GM12878 (cell line): ENCODE data around the gene KRT14. TPM values are rescaled to one million over a fixed set of nuclear protein-coding genes. Genes with fewer than 3 reads are reported as not detected.

Source experiments
- ATAC-seq: fragments of 200-7000 bp; cut with Tn5 transposase; 3 replicates; pipeline ENCODE4 v1.9.1; 2020; ENCODE audit warnings: mild to moderate bottlenecking, moderate library complexity
- BruUV-seq: library from RNA; stranded (reverse); fragments of 400-500 nt; replicated peaks from 2 replicates; lab custom pipeline; 2021; lab: Mats Ljungman, UMichigan
- CTCF ChIA-PET: fragments of 300-600 bp; sonication (Branson Sonifier 250); formaldehyde crosslinking; extraction: SDS; loops from one replicate; lab custom pipeline; 2021; ENCODE audit warnings: inconsistent platforms; lab: Yijun Ruan, JAX
- POLR2A ChIA-PET: fragments of 350-600 bp; formaldehyde crosslinking; extraction: SDS; loops from one replicate; lab custom pipeline; 2021; ENCODE audit warnings: inconsistent platforms; lab: Charles Lee
- RAD21 ChIA-PET: fragments of 300-600 bp; sonication (Branson Sonifier 250); formaldehyde crosslinking; loops from one replicate; lab custom pipeline; 2023; ENCODE audit warnings: antibody characterized with exemption; ENCODE audit not compliant: unreplicated experiment; lab: Charles Lee
- SMC1A ChIA-PET: fragments of 300-600 bp; sonication (Branson Sonifier 250); formaldehyde crosslinking; loops from one replicate; lab custom pipeline; 2023; ENCODE audit not compliant: unreplicated experiment, uncharacterized antibody; lab: Charles Lee
- DNase-seq: peaks from one replicate; pipeline ENCODE4 v3.0.0-alpha.2; 2011; ENCODE audit warnings: low read depth, low spot score
- FAIRE-seq: peaks from 3 replicates; lab custom pipeline; 2011; peaks lifted over from hg19 to GRCh38; lab: Jason Lieb, UNC
- H2AFZ ChIP-seq: 2 replicates; pipeline ENCODE4 v1.6.0; 2011; ENCODE audit warnings: low read depth, low read length, control low read depth; ENCODE audit not compliant: control insufficient read depth
- H3K27ac ChIP-seq: 2 replicates; pipeline ENCODE4 v1.5.1; 2011; ENCODE audit warnings: control low read depth; ENCODE audit not compliant: control insufficient read depth, insufficient read depth
- H3K27me3 ChIP-seq, 2 experiments: replicated peaks in 1 of 2; 2 replicates each; pipeline versions ENCODE4 v1.6.0 to v1.6.1; 2011; ENCODE audit warnings: low read length in 1 of 2; ENCODE audit not compliant: control insufficient read depth in 2 of 2, insufficient read depth in 2 of 2
- H3K36me3 ChIP-seq, 2 experiments: 2 replicates each; pipeline ENCODE4 v1.5.1; 2011; ENCODE audit warnings: low read length in 1 of 2; ENCODE audit not compliant: control insufficient read depth in 2 of 2, insufficient read depth in 2 of 2
- H3K4me1 ChIP-seq: 2 replicates; pipeline ENCODE4 v1.6.1; 2011; ENCODE audit warnings: mild to moderate bottlenecking, low read length, moderate library complexity, mixed read lengths; ENCODE audit not compliant: control insufficient read depth, insufficient read depth
- H3K4me2 ChIP-seq: 2 replicates; pipeline ENCODE4 v1.6.0; 2011; ENCODE audit warnings: control low read depth; ENCODE audit not compliant: control insufficient read depth, insufficient read depth
- H3K4me3 ChIP-seq: fragments of 200-600 bp; sonication (generic); 2 replicates; pipeline ENCODE4 v1.5.1; 2016
- H3K79me2 ChIP-seq: 2 replicates; pipeline ENCODE4 v1.6.0; 2011; ENCODE audit warnings: low read length; ENCODE audit not compliant: control insufficient read depth, insufficient read depth
- H3K9ac ChIP-seq: 2 replicates; pipeline ENCODE4 v1.8.0; 2011; ENCODE audit warnings: low read length, control low read depth, mixed read lengths; ENCODE audit not compliant: control insufficient read depth, insufficient read depth
- H3K9me3 ChIP-seq: replicated peaks from 3 replicates; pipeline ENCODE4 v1.5.1; 2011; ENCODE audit warnings: mild to moderate bottlenecking, low read length; ENCODE audit not compliant: control insufficient read depth, insufficient read depth
- H4K20me1 ChIP-seq: 2 replicates; pipeline ENCODE4 v1.6.0; 2011; ENCODE audit not compliant: control insufficient read depth, insufficient read depth
- CBX5 ChIP-seq: sonication (generic); IDR thresholded peaks from 2 replicates; pipeline ENCODE4 v1.6.1; 2016; ENCODE audit warnings: low read depth, moderate library complexity, mild to moderate bottlenecking, inconsistent platforms
- KDM1A ChIP-seq: fragments of 200-600 bp; sonication (generic); IDR thresholded peaks from 2 replicates; pipeline ENCODE4 v1.6.1; 2016; ENCODE audit warnings: borderline replicate concordance
- MYB ChIP-seq: fragments of 150-350 bp; IDR thresholded peaks from 2 replicates; pipeline ENCODE4 v1.6.1; 2014; ENCODE audit warnings: mild to moderate bottlenecking, low read depth, low read length, borderline replicate concordance
- MYC ChIP-seq: IDR thresholded peaks from 2 replicates; pipeline ENCODE4 v1.6.1; 2011; ENCODE audit warnings: mild to moderate bottlenecking, low read length, moderate library complexity, inconsistent platforms; ENCODE audit not compliant: insufficient read depth, insufficient replicate concordance, insufficient read length, severe bottlenecking
- NBN ChIP-seq: fragments of 450-650 bp; IDR thresholded peaks from 2 replicates; pipeline ENCODE4 v1.6.1; 2016
- RAD21 ChIP-seq: IDR thresholded peaks from 2 replicates; pipeline ENCODE4 v1.6.1; 2011; ENCODE audit warnings: mild to moderate bottlenecking, low read depth, low read length, moderate library complexity; ENCODE audit not compliant: insufficient read depth
- SIN3A ChIP-seq: IDR thresholded peaks from 2 replicates; pipeline ENCODE4 v1.6.1; 2012; ENCODE audit warnings: low read depth, low read length, improper control_type of control experiment
- ZNF217 ChIP-seq: fragments of 450-650 bp; IDR thresholded peaks from 2 replicates; pipeline ENCODE4 v1.6.1; 2017; ENCODE audit warnings: antibody characterized with exemption, mild to moderate bottlenecking
- WGBS: methylation state at CpG from one replicate; pipeline ENCODE4 v1.1.6; 2016; ENCODE audit warnings: low lambda C conversion rate; ENCODE audit not compliant: insufficient replicate concordance, insufficient coverage; ENCODE audit errors: missing lambda C conversion rate; 5-methylcytosine and 5-hydroxymethylcytosine counted together
- in situ Hi-C: fragments of 300-500 bp; cut with MboI; formaldehyde crosslinking; loops from 9 replicates; pipeline ENCODE4 v1.14.3; 2018; ENCODE audit warnings: mixed read lengths
- intact Hi-C: fragments of 100-400 bp; cut with micrococcal nuclease; formaldehyde crosslinking; loops from one replicate; pipeline ENCODE4 v1.14.2; 2022; ENCODE audit not compliant: unreplicated experiment
- polyA plus RNA-seq, 11 experiments: library from polyadenylated mRNA; depleted of rRNA in 4 of 11; unstranded in 6 of 11; stranded (reverse) in 5 of 11; fragments of >200 nt; fragmentation: Nextera tagmentation in 4 of 11; fragmentation: Illumina TruSeq in 1 of 11; extraction: Ambion mirVana in 4 of 11; extraction: Trizol in 1 of 11; gene quantifications; 1 replicate in 1 of 11; 2 replicates in 10 of 11; pipeline versions ENCODE4 v1.2.1 to v1.2.3, GENCODE V29; 2011 to 2016; ENCODE audit warnings: inconsistent platforms in 2 of 11, missing spikeins in 2 of 11, low read depth in 1 of 11
- total RNA-seq, 4 experiments: library from RNA; depleted of rRNA in 3 of 4; stranded (reverse); fragments of >200 nt in 3 of 4; fragmentation: Illumina TruSeq in 1 of 4; extraction: Trizol in 1 of 4; gene quantifications; 2 replicates each; pipeline versions ENCODE4 v1.2.1 to v1.2.3, GENCODE V29; 2013 to 2021

Gene KRT14
- total and polyA plus RNA-seq, 10 of the 15 experiments (the other 5 are each of a cell fraction or from before 2014, with no cell fraction given), result 1.5 TPM; not detected in 9

- WGBS, result 24% methylated on average over 6 of the region's 6 CpGs
- Histone ChIP-seq H3K9ac (no peak overlapping the region), H3K4me2 (no peak overlapping the region), H3K4me1 (no peaks in the 10 kb centered on the region), H4K20me1 (no peaks in the 10 kb centered on the region), H3K27ac (no peak overlapping the region), H2AFZ (no peak overlapping the region), H3K27me3 (peaks cover 0 to 2% of the 10 kb centered on the region in 2 experiments; a peak in 3 of 4 replicates), H3K36me3 (no peaks in the 10 kb centered on the region), H3K4me3 (no peak overlapping the region), H3K79me2 (no peaks in the 10 kb centered on the region), H3K9me3 (no peaks in the 10 kb centered on the region)
- in situ Hi-C loops, result no loop called here
- TF ChIP-seq SIN3A (no peak), CBX5 (no peak), MYC (no peak), NBN (no peak)
- FAIRE-seq, result no peak
- RAD21 ChIA-PET, result no interaction called here
- POLR2A ChIA-PET, result interaction anchor here (0.5 kb wide), 1 partner anchor 861 kb away, joined by 4 read pairs; no protein-coding TSS in a partner anchor
- no peak for DNase-seq
- CTCF ChIA-PET, result interaction anchor here (0.6 to 1.8 kb wide), 3 partner anchors 18 to 1038 kb away, joined by 3 to 7 read pairs (median 3); no protein-coding TSS in a partner anchor
- intact Hi-C loops, result no loop called here
- no peak for ATAC-seq
- SMC1A ChIA-PET, result no interaction called here
- BruUV-seq, result no TSS peak
Measured at GRCh38 chr17:41567317-41567716, 19.4 kb downstream of the KRT14 start.

- ATAC-seq, result no peak
- Histone ChIP-seq H4K20me1 (no peaks in the 10 kb centered on the region), H3K27me3 (peaks cover 0 to 3% of the 10 kb centered on the region in 2 experiments; a peak in 3 of 4 replicates), H3K9ac (no peak overlapping the region), H3K79me2 (no peaks in the 10 kb centered on the region), H2AFZ (no peak overlapping the region), H3K4me3 (no peak overlapping the region), H3K4me2 (no peak overlapping the region), H3K9me3 (no peaks in the 10 kb centered on the region), H3K4me1 (no peaks in the 10 kb centered on the region), H3K36me3 (no peaks in the 10 kb centered on the region), H3K27ac (no peak overlapping the region)
- FAIRE-seq, result no peak
- ChIA-PET POLR2A (no interaction called here), SMC1A (interaction anchor here (1.1 to 3.1 kb wide), 2 partner anchors 17 to 20 kb away, joined by 3 to 8 read pairs; no protein-coding TSS in a partner anchor), CTCF (interaction anchor here (1.2 to 2.0 kb wide), 3 partner anchors 16 to 83 kb away, joined by 3 to 12 read pairs (median 3); no protein-coding TSS in a partner anchor), RAD21 (no interaction called here)
- intact Hi-C loops, result no loop called here
- no TSS peak for BruUV-seq
- in situ Hi-C loops, result no loop called here
- TF ChIP-seq ZNF217 (no peak), MYB (no peak), RAD21 (no peak), KDM1A (no peak), NBN (no peak)
- DNase-seq, result no peak
Measured at GRCh38 chr17:41565338-41565737, 21.4 kb downstream of the KRT14 start.
